ENCODE data around the gene MUC13.
"Not testable (repeated sequence)": the region's sequence is repeated elsewhere in the genome, so short reads cannot be mapped to it uniquely, and the experiment has no call there.

Gene MUC13

DNA sequence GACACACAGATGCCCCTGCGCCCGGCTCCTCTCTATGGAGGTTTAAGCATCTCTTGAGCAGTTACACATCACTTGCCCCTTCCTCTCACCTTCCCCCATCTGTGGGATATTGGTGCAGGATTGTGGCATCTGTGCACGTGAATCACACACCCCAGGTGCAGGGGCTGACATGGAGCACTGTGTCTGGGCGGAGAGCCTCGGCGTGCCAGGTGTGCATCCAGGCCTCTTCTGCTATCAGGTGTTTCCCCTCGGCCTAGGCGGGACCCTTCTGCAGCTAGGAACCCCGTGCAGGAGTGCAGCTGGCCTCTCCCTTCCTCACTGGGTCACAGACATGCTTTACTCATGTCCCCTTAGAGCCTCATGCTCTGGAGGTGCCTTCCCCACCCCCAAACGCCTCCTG lies 33.4 kb upstream of the MUC13 start:
- no peak overlapping the region for H3K27ac ChIP-seq
- no peak for TF ChIP-seq Cebpa-rat (IDR thresholded peaks at IDR 0.05)

GRCh38 chr3:124966521-124967445 lies 32.2 kb upstream of the MUC13 start:
- Histone ChIP-seq H3K27me3 (no peaks in the 10 kb centered on the region), H3K9ac (no peak overlapping the region), H3K4me1 (peaks cover 59% of the 10 kb centered on the region), H3K4me3 (no peak overlapping the region), H4K20me1 (no peaks in the 10 kb centered on the region), H3K27ac (no peak overlapping the region), H3K9me3 (peaks cover 10% of the 10 kb centered on the region; the same call in 1 of the 2 replicates), H3K36me3 (peaks cover 13% of the 10 kb centered on the region), H3K4me2 (no peak overlapping the region)
- TF ChIP-seq Cebpa-rat (IDR thresholded peaks at IDR 0.05): no peak

More for the DNA sequence above, 33.4 kb upstream of the MUC13 start:
- Histone ChIP-seq H4K20me1 (no peaks in the 10 kb centered on the region), H3K9me3 (no peaks in the 10 kb centered on the region), H3K27me3 (no peaks in the 10 kb centered on the region), H3K4me1 (peaks cover 48% of the 10 kb centered on the region), H3K4me2 (peak overlapping the region; percentile 66), H3K36me3 (peaks cover 16% of the 10 kb centered on the region), H3K9ac (no peak overlapping the region), H3K4me3 (no peak overlapping the region)

DNA sequence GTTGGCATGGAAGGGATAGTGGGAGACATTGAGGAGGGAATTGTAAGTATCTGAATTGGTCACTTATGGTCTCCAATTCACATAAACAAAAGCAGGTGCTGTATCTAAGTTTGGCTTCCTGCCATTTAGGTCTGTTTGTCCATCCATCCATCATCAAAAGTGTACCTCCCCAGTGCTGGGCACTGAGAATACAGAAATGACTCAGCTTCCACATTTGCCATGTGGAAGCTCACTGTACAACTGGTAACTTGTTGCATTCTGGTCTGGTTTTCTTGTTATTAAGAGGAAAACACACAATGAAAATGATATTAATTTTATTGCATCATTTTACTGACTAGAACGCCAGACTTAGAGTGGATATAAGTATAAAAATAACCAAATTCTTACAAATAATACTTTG lies 30.9 kb upstream of the MUC13 start:
- Histone ChIP-seq H3K9ac (no peak overlapping the region), H3K9me3 (peaks cover 16% of the 10 kb centered on the region; the same call in 1 of the 2 replicates), H3K27ac (no peak overlapping the region), H3K4me2 (no peak overlapping the region), H3K36me3 (peaks cover 4% of the 10 kb centered on the region), H4K20me1 (no peaks in the 10 kb centered on the region), H3K27me3 (no peaks in the 10 kb centered on the region), H3K4me3 (no peak overlapping the region), H3K4me1 (peaks cover 67% of the 10 kb centered on the region)
- TF ChIP-seq Cebpa-rat (IDR thresholded peaks at IDR 0.05): no peak

- Histone ChIP-seq H3K4me2 (no peak overlapping the region), H3K4me3 (no peak overlapping the region), H3K27me3 (no peaks in the 10 kb centered on the region), H3K27ac (no peak overlapping the region), H3K9ac (no peak overlapping the region), H3K4me1 (peaks cover 57% of the 10 kb centered on the region), H4K20me1 (no peaks in the 10 kb centered on the region), H3K9me3 (peaks cover 16% of the 10 kb centered on the region; the same call in 1 of the 2 replicates), H3K36me3 (no peaks in the 10 kb centered on the region)
- TF ChIP-seq Cebpa-rat (IDR thresholded peaks at IDR 0.05): no peak
Measured at GRCh38 chr3:124964387-124964786, 29.8 kb upstream of the MUC13 start.

DNA sequence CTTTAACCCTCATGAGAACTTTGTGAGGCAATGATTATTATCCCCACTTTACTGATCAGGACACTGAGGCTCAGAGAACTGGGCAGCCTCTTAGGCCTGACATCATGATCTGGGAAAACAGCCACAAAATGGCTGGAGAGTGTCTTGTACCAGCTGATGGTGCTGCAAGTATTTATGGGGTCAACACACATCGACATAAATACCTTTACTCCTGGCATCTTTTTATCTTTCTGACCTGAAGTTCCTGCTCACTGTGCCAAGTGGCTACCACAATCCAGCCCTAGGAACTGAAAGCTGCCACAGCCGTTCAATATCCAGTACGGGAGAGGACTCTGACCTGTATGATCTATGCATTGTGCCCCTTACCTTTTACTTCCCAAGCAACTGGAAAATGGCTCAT lies 29.2 kb upstream of the MUC13 start:
- no peak overlapping the region for H3K4me2 ChIP-seq
- no peak for TF ChIP-seq Cebpa-rat (IDR thresholded peaks at IDR 0.05)

DNA sequence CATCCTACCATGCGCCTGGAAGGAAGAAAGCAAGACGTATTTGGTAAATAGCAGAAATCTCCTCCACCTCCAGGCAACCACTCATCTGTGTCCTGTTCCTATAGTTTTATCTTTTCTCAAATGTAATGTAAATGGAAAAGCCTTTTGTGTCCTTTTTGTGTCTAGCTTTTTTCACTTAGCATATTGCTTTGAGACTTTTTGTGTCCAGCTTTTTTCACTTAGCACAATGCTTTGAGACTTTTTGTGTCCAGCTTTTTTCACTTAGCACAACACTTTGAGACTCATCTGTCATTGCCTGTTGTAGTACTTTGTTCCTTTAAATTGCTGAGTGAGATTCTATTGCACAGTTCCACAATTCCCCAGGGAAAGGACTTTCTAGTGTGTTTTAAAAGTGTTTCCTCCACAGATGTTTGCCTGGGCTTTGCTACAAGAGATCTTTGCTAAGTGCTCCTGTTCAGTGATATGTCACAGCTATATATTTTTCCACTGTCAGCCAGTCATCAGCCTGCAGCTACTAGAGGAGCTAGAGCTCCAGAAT lies 27.9 kb upstream of the MUC13 start:
- no peak overlapping the region for H3K9ac ChIP-seq
- H3K9me3 ChIP-seq: peaks cover 16% of the 10 kb centered on the region; the same call in 1 of the 2 replicates
- H4K20me1 ChIP-seq: no peaks in the 10 kb centered on the region
- H3K27me3 ChIP-seq: no peaks in the 10 kb centered on the region
- no peak overlapping the region for H3K4me3 ChIP-seq
- no peak for TF ChIP-seq Cebpa-rat (IDR thresholded peaks at IDR 0.05)
- peaks cover 38% of the 10 kb centered on the region for H3K4me1 ChIP-seq
- H3K4me2 ChIP-seq: peak overlapping the region; percentile 31
- no peak overlapping the region for H3K27ac ChIP-seq
- no peaks in the 10 kb centered on the region for H3K36me3 ChIP-seq

More for the DNA sequence above, 29.2 kb upstream of the MUC13 start:
- Histone ChIP-seq H3K4me3 (no peak overlapping the region), H3K36me3 (no peaks in the 10 kb centered on the region), H4K20me1 (no peaks in the 10 kb centered on the region), H3K9ac (no peak overlapping the region), H3K4me1 (peaks cover 51% of the 10 kb centered on the region), H3K9me3 (peaks cover 16% of the 10 kb centered on the region; the same call in 1 of the 2 replicates), H3K27me3 (no peaks in the 10 kb centered on the region), H3K27ac (no peak overlapping the region)

DNA sequence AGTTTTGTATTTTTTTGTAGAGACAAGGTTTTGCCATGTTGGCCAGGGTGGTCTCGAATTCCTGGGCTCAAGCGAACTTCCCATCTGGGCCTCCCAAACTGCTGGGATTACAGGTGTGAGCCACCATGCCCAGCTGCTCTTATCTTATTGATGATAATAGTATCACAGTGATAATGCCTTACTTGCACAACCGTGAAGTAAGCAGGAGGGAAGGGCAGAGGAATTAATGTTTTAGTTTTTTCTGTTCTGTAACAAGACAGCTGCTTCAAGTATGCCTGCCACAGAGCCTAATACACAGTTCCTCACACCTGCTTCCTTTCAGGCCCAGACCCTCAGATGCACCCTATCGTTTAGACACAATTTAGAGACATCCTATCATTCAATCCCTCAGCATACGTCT lies 26.1 kb upstream of the MUC13 start:
- H4K20me1 ChIP-seq: no peaks in the 10 kb centered on the region
- peaks cover 16% of the 10 kb centered on the region; the same call in 1 of the 2 replicates for H3K9me3 ChIP-seq
- H3K4me1 ChIP-seq: peaks cover 37% of the 10 kb centered on the region
- H3K4me3 ChIP-seq: no peak overlapping the region
- H3K27ac ChIP-seq: no peak overlapping the region
- no peaks in the 10 kb centered on the region for H3K36me3 ChIP-seq
- H3K27me3 ChIP-seq: no peaks in the 10 kb centered on the region
- H3K4me2 ChIP-seq: no peak overlapping the region
- no peak overlapping the region for H3K9ac ChIP-seq
- no peak for TF ChIP-seq Cebpa-rat (IDR thresholded peaks at IDR 0.05)

DNA sequence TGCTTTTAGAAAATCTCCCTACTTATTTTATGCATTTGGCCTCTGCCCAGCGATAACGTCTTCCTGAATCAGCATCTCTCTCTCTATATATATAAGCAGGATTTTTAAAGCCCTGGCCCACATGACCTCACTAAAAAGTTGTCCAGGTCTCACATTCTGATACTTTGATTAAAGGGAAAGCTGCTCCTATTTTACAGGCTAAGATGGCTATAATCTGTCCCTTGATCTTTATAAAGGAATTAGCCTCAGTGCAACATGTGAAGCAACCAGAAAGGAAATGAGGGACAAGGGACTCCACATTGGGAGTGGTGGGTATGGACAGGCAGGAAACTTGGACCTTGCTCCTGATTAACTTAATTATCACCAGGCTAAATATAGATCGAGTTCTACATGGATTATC lies 25.6 kb upstream of the MUC13 start:
- Histone ChIP-seq H3K27ac (no peak overlapping the region), H3K27me3 (no peaks in the 10 kb centered on the region), H3K4me2 (no peak overlapping the region), H3K9ac (no peak overlapping the region), H3K9me3 (peaks cover 16% of the 10 kb centered on the region; the same call in 1 of the 2 replicates), H3K4me3 (no peak overlapping the region), H3K4me1 (peaks cover 37% of the 10 kb centered on the region), H3K36me3 (no peaks in the 10 kb centered on the region), H4K20me1 (no peaks in the 10 kb centered on the region)
- no peak for TF ChIP-seq Cebpa-rat (IDR thresholded peaks at IDR 0.05)

DNA sequence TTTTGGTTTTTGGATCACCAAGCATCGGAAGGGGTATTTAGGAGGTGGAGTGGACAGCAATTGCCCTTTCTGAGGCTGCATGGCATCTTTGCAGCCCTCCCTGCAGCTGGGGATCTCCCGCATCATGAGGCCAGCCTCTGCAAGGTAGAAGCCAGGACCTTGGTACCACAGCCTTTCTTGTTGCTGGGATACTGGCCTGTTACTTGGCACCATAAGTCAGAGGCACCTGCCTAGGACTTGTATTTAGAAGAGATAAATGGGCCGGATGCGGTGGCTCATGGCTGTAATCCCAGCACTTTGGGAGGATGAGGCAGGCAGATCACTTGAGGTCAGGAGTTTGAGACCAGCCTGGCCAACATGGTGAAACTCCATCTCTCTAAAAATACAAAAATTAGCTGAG lies 23.4 kb upstream of the MUC13 start:
- not testable (repeated sequence) for H3K4me3 ChIP-seq, H3K27ac ChIP-seq, H3K4me2 ChIP-seq, H3K27me3 ChIP-seq, H3K36me3 ChIP-seq, H3K9ac ChIP-seq, H4K20me1 ChIP-seq
- H3K4me1 ChIP-seq: peaks cover 23% of the 10 kb centered on the region
- peaks cover 16% of the 10 kb centered on the region; the same call in 1 of the 2 replicates for H3K9me3 ChIP-seq

DNA sequence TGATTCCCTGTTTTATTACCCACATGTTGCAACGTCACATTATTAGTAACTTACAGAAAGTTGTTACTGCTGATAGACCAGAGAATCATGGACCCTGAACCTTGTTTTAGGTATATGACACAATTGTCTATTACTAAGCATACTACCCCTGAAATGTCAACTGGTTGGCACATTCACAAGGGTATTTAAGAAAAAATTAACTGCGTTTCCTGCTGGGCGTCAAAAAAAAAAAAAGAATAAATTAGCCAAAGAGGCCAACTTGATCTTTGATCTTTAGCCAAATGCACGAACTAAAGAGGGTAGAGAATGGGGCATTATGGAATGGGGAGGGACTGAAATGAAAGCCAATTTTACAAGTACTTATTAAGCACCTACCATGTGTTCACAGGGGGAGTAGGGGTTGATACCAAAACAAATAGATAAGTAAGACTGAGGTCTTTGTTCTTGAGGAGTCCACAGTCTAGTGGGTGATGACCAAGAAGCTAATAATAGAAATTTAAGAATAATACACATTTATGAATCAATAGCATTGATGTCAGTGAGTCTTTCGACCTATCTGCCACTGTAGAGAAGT lies 17.8 kb upstream of the MUC13 start:
- Histone ChIP-seq H3K27ac (no peak overlapping the region), H3K9ac (no peak overlapping the region), H4K20me1 (no peaks in the 10 kb centered on the region), H3K27me3 (no peaks in the 10 kb centered on the region), H3K9me3 (no peaks in the 10 kb centered on the region), H3K4me3 (no peak overlapping the region), H3K4me2 (no peak overlapping the region), H3K4me1 (no peaks in the 10 kb centered on the region), H3K36me3 (no peaks in the 10 kb centered on the region)
- TF ChIP-seq Cebpa-rat (IDR thresholded peaks at IDR 0.05): no peak
